Fibroblast of the aortic adventitia (primary cell): ENCODE results near the gene FLII. TPM values are rescaled to one million over a fixed set of nuclear protein-coding genes. Genes with fewer than 3 reads are reported as not detected.

Experiments used
- DNase-seq: peaks from one replicate; pipeline ENCODE4 v3.0.0-alpha.2; 2010; ENCODE audit warnings: low read depth
- H3K4me3 ChIP-seq: 2 replicates; pipeline ENCODE4 v1.5.1; 2011; ENCODE audit warnings: low read depth, mild to moderate bottlenecking, control low read depth, low read length, moderate library complexity
- total RNA-seq: library from RNA; depleted of rRNA; stranded (reverse); fragments of >200 nt; gene quantifications from 2 replicates; pipeline ENCODE4 v1.2.3, GENCODE V29; 2012; ENCODE audit warnings: low replicate concordance
- TF ChIP-seq, protein P1 (sequence below): IDR thresholded peaks from 2 replicates; pipeline ENCODE4 v1.5.1; 2011; ENCODE audit warnings: mild to moderate bottlenecking, low read length, control low read depth, inconsistent platforms; ENCODE audit not compliant: insufficient read depth

Gene FLII
- total RNA-seq, 1 donor = 305 TPM

DNA sequence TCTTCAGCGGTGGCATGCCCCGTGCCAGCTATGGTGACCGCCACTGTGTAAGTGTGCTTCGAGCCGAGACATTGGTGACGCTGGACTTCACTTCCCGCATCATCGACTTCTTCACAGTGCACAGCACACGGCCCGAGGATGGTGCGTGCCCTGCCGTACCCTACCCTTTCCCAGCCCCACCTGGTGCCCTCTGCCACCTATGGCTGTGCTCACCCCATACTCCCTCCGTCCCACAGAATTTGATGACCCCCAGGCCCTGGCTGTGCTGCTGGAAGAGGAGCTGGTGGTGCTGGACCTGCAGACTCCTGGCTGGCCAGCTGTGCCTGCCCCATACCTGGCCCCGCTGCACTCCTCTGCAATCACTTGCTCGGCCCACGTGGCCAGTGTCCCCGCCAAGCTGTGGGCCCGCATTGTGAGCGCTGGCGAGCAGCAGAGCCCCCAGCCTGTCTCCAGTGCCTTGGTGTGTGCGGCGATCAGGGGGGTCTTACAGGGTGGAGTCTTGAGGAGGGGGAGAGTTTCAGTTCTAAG is 23.6 kb downstream of the FLII start:
- no peak for DNase-seq
- TF ChIP-seq, protein P1, sequence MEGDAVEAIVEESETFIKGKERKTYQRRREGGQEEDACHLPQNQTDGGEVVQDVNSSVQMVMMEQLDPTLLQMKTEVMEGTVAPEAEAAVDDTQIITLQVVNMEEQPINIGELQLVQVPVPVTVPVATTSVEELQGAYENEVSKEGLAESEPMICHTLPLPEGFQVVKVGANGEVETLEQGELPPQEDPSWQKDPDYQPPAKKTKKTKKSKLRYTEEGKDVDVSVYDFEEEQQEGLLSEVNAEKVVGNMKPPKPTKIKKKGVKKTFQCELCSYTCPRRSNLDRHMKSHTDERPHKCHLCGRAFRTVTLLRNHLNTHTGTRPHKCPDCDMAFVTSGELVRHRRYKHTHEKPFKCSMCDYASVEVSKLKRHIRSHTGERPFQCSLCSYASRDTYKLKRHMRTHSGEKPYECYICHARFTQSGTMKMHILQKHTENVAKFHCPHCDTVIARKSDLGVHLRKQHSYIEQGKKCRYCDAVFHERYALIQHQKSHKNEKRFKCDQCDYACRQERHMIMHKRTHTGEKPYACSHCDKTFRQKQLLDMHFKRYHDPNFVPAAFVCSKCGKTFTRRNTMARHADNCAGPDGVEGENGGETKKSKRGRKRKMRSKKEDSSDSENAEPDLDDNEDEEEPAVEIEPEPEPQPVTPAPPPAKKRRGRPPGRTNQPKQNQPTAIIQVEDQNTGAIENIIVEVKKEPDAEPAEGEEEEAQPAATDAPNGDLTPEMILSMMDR = no peak
- H3K4me3 ChIP-seq = no peak overlapping the region

DNA sequence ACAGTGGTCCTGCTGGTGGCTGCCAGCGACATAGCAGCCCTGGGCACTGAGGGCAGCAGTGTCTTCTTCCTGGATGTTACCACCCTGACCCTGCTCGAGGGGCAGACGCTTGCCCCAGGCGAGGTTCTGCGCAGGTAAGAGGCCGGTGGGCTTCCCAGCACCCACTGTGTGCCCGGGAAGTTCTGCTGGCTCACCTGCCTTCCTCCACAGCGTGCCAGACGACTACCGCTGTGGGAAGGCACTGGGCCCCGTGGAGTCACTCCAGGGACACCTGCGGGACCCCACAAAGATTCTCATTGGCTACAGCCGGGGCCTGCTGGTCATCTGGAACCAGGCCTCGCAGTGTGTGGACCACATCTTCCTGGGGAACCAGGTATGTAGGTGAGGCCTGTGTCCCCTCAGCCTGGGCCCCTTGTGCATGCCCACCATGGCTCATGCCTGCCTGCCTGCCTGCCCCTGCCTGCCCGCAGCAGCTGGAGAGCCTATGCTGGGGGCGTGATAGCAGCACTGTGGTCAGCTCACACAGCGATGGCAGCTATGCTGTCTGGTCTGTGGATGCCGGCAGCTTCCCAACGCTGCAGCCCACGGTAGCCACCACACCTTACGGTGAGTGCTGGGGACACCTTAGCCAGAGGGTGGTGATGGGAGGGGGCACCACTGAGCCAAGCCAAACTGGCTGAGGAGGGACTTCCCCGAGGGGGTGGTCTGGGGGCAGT is 24.6 kb downstream of the FLII start:
- TF ChIP-seq, protein P1 = no peak
- no peak for DNase-seq
- no peak overlapping the region for H3K4me3 ChIP-seq

DNA sequence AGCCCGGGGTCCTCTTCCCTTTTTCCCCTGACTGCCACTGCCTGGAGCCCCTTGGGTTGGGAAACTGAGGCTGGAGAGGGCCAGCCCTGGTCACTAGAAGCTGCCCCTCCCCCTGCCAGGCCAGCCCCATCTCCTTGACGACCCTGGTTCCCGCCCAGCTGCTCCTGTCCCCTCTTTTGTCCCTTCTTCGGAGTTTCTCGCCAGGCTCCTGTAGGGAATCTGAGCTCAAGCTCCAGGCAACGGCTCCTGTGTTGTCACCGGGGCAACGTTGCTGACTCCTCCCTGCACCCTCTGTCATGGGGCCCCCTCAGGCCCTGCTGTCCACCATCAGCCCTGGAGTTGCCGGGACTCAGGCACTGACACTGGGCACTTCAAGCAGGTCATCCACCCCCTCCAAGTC is 27.4 kb downstream of the FLII start:
- DNase-seq = no peak
- H3K4me3 ChIP-seq = no peak overlapping the region
- TF ChIP-seq, protein P1 = no peak

DNA sequence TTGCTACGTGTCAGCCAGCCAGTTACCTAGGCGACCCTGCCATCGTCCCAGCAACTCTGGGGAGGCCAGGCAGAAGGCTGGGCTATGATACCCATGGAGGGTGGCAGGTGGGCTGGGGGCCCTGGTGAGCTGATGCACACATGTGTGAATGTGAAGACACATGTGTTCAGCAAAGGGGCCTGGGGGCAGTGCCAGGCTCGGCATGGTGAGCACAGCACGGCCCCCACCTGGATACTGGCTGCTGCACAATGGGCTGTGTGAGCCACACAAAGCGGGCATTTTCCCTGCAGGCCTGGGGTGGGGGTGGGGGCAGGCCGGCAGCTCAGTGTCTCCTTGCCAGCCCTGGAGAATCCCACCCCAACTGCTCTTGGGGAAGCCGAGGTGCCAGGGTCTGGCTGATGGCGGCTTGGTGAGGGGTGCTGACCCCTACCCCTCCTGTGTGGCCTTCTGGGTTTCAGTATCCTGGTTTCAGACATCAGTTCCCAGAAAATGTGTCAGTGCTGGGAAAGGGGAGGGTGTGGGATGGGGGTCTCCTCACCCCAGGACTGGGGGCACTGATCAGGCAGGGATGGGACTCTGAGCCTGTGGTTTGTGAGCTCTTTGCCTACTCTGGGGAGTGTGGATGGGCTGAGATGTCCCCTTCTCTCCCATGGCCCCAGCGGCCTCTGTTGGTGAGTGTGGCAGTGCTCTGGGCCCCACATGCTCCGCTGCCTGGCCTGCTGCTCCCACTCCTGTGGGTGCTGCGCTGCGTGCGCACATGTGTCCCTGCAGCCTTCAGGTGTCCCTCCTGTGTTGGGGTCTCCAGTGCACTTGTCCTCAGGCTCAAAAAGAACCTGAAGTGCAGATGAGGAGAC is 28.0 kb downstream of the FLII start:
- TF ChIP-seq, protein P1 = no peak
- H3K4me3 ChIP-seq = no peak overlapping the region
- no peak for DNase-seq

DNA sequence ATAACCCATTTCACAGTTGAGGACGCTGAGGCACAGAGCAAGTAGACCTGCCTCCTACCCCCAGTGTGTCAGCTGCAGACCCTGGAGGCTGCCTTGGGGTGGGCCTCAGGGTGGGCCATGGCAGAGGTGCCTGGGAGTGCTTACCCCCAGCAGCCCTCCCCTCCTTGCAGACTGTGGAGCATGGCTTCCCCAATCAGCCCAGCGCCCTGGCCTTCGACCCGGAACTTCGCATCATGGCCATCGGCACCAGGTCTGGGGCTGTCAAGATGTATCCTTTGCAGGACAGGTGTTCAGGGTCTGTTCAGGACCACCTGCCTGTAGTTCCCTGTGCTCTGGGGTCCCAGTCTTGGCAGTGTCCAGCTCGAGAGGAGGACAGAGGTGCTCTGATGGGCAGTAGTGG is 28.8 kb downstream of the FLII start:
- no peak overlapping the region for H3K4me3 ChIP-seq
- TF ChIP-seq, protein P1 = no peak
- DNase-seq = no peak

DNA sequence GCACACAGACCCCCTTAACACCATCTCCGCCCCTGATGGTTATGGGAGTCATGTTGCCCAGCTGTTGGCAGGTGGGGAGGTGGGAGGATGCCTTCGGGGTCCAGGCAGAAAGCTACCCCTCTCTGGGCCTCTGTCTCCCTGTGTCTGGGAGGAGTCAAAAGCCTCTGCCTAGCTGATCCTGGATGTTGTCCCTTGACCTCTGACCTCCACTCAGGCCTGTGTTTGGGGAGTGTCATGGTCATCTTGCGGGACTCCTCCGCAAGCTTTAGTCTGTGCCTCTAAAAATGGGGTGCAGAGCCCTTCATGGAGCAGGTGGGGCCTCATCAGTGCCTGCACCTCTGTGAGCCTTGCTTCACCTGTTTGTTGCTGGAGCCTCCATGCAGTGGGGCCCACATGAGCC is 29.3 kb downstream of the FLII start:
- DNase-seq = no peak
- H3K4me3 ChIP-seq = no peak overlapping the region
- TF ChIP-seq, protein P1 = no peak
